LNCaP clone FGC (cell line): ENCODE measurements around the gene KRT37.

Source experiments
- DNase-seq: peaks from one replicate; pipeline ENCODE4 v3.0.0-alpha.2; 2011; ENCODE audit warnings: low read depth
- H3K4me3 ChIP-seq: 2 replicates; pipeline ENCODE4 v1.5.1; 2011; ENCODE audit warnings: mild to moderate bottlenecking, low read depth, low read length, control low read depth
- TF ChIP-seq, protein P1 (sequence below): IDR thresholded peaks from 2 replicates; pipeline ENCODE4 v1.5.1; 2012; ENCODE audit warnings: mild to moderate bottlenecking; ENCODE audit not compliant: control insufficient read depth, insufficient read depth; ENCODE audit errors: extremely low read depth

The KRT37 gene

DNA sequence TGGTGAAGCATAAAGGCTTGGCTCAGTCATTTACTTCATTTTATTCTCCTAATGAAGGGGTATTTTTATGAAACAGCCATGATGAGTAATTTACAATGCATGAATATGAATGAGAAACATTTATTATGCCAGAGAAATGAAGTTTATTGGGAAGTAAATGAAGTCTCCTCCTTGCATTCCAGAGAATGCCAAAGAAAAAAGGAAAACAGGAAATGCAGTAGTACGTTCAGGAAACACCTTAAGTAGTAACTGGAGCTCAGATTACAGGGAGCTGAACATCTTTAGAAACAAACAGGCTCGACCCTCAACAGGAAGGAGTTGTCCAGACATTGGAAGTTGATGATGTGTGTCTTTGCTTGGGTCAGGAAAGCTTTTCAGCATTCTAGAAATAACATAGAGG lies 46.8 kb downstream of the KRT37 start:
- no peak for DNase-seq
- no peak overlapping the region for H3K4me3 ChIP-seq
- TF ChIP-seq, protein P1, sequence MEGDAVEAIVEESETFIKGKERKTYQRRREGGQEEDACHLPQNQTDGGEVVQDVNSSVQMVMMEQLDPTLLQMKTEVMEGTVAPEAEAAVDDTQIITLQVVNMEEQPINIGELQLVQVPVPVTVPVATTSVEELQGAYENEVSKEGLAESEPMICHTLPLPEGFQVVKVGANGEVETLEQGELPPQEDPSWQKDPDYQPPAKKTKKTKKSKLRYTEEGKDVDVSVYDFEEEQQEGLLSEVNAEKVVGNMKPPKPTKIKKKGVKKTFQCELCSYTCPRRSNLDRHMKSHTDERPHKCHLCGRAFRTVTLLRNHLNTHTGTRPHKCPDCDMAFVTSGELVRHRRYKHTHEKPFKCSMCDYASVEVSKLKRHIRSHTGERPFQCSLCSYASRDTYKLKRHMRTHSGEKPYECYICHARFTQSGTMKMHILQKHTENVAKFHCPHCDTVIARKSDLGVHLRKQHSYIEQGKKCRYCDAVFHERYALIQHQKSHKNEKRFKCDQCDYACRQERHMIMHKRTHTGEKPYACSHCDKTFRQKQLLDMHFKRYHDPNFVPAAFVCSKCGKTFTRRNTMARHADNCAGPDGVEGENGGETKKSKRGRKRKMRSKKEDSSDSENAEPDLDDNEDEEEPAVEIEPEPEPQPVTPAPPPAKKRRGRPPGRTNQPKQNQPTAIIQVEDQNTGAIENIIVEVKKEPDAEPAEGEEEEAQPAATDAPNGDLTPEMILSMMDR, result no peak
